ENCODE data around the gene TRIM44.

GRCh38 chr11:35717043-35717442, 54.5 kb downstream of the TRIM44 start:
- TF ChIP-seq CTCF (IDR thresholded peaks at IDR 0.05) = no peak
- no peak for TF ChIP-seq POLR2A (IDR thresholded peaks at IDR 0.05)
